Measurements from ENCODE around the gene HSPA4. TPM values are rescaled to one million over a fixed set of nuclear protein-coding genes. Genes with fewer than 3 reads are reported as not detected.

The HSPA4 gene
- total RNA-seq, 1 donor from 2014 or later, result 66.0 TPM

- no peaks in the 10 kb centered on the region for H3K27me3 ChIP-seq (ENCODE audit: low read depth)
- H3K4me1 ChIP-seq, result peaks cover 9% of the 10 kb centered on the region
- H3K9me3 ChIP-seq, result no peaks in the 10 kb centered on the region
- intact Hi-C loops (cut with DNase I), result no loop called here
- H3K27ac ChIP-seq, result no peak overlapping the region
- ATAC-seq (no peak), DNase-seq (no peak)
- peaks cover 24% of the 10 kb centered on the region for H3K36me3 ChIP-seq
- TF ChIP-seq CTCF (IDR thresholded peaks at IDR 0.05), result no peak
- no peak overlapping the region for H3K4me3 ChIP-seq
These were observed 10.5 kb downstream of the HSPA4 start for GRCh38 chr5:133062276-133062675.

GRCh38 chr5:133063965-133064364 lies 12.2 kb downstream of the HSPA4 start:
- Histone ChIP-seq H3K9me3 (no peaks in the 10 kb centered on the region), H3K27me3 (ENCODE audit: low read depth) (no peaks in the 10 kb centered on the region), H3K4me1 (no peaks in the 10 kb centered on the region), H3K4me3 (no peak overlapping the region), H3K27ac (no peak overlapping the region), H3K36me3 (peaks cover 41% of the 10 kb centered on the region)
- DNase-seq (no peak), ATAC-seq (no peak)
- TF ChIP-seq CTCF (IDR thresholded peaks at IDR 0.05), result no peak
- intact Hi-C loops (cut with DNase I), result no loop called here

DNA sequence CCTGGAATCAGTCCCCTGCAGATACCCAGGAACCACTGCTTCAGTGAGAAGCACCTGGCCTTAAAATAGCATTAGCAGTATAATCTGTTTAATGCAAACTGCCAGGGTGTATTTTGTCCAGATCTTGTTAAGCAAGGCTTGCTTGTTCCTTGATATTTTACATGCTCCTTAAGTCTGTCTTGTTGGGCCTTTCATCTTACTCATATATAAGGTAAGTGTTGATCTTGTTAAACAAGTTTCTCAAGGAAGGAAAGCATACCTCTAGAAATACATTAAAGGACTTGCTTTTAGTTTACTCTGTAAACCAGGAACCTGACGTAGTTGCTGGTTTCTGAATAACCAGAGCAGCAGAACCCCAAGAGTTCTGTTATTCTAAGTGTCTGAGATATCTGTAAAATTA lies 13.7 kb downstream of the HSPA4 start:
- intact Hi-C loops (cut with DNase I), result no loop called here
- no peaks in the 10 kb centered on the region for H3K4me1 ChIP-seq
- no peaks in the 10 kb centered on the region for H3K27me3 ChIP-seq (ENCODE audit: low read depth)
- no peak overlapping the region for H3K27ac ChIP-seq
- no peaks in the 10 kb centered on the region for H3K9me3 ChIP-seq
- ATAC-seq, result no peak
- no peak for DNase-seq
- H3K36me3 ChIP-seq, result peaks cover 56% of the 10 kb centered on the region
- TF ChIP-seq CTCF (IDR thresholded peaks at IDR 0.05), result no peak
- no peak overlapping the region for H3K4me3 ChIP-seq

GRCh38 chr5:133066045-133066444 lies 14.2 kb downstream of the HSPA4 start:
- Histone ChIP-seq H3K36me3 (peaks cover 62% of the 10 kb centered on the region), H3K27me3 (ENCODE audit: low read depth) (no peaks in the 10 kb centered on the region), H3K4me1 (no peaks in the 10 kb centered on the region), H3K27ac (no peak overlapping the region), H3K4me3 (no peak overlapping the region), H3K9me3 (no peaks in the 10 kb centered on the region)
- intact Hi-C loops (cut with DNase I), result no loop called here
- no peak for TF ChIP-seq CTCF (IDR thresholded peaks at IDR 0.05)
- DNase-seq (no peak), ATAC-seq (no peak)

DNA sequence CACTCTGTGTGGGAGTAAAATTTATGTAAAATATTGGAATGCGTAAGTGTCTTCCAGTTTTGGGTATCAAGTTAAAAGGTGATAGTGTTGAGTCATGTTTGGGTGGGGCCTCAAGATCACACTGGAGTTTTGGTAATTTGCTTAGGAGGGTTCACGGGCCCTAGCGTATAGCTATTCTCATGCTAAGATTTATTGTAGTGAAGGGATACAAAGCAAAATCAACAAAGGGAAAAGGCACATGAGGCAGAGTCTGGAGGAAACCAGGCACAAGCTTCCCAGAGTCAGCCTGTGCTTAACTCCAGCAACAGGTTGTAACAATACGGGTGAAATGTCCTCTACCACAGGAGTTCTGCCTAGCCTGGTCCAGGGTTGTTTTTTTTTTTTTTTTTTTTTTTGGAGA lies 20.2 kb downstream of the HSPA4 start:
- no peak for TF ChIP-seq CTCF (IDR thresholded peaks at IDR 0.05)
- no peak for DNase-seq
- Histone ChIP-seq H3K36me3 (peaks cover 94% of the 10 kb centered on the region), H3K27ac (no peak overlapping the region), H3K27me3 (ENCODE audit: low read depth) (no peaks in the 10 kb centered on the region), H3K4me1 (no peaks in the 10 kb centered on the region), H3K4me3 (no peak overlapping the region), H3K9me3 (no peaks in the 10 kb centered on the region)
- no peak for ATAC-seq
- intact Hi-C loops (cut with DNase I), result no loop called here
